ENCODE measurements around the gene ZPBP2. TPM values are rescaled to one million over a fixed set of nuclear protein-coding genes. Genes with fewer than 3 reads are reported as not detected.

The ZPBP2 gene
- total and polyA plus RNA-seq, 9 of the 15 experiments (the other 6 are each of a cell fraction or from before 2014, with no cell fraction given): not detected

DNA sequence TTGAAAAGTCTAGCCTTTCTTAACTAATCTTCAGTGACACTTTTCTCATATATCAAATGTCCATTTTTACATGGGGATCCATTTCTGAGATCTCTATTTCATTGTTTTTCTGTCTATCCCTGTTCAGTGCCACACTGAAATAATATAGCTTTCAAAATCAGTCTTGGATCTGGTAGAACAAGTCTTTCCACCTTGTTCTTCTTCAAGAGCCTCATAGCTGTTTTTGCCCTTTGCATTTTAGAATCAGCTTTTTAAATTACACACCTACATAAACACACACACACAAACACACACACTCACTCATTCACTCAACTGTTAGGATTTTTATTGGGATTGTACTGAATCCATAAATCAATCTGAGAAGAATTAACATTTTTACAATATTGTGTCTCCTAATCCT, 31.2 kb downstream of the ZPBP2 start:
- no peaks in the 10 kb centered on the region for H3K79me2 ChIP-seq (ENCODE audit: control insufficient read depth, insufficient read depth, low read length)
- no peaks in the 10 kb centered on the region for H3K36me3 ChIP-seq (ENCODE audit: control insufficient read depth, insufficient read depth, low read length)
- CTCF ChIA-PET (ENCODE audit: low intra/inter-chr PET ratio): interaction anchor here (0.5 kb wide), 1 partner anchor 86 kb away, joined by 3 read pairs; no protein-coding TSS in a partner anchor
- in situ Hi-C loops (cut with MboI): no loop called here
- DNase-seq (ENCODE audit: extremely low read depth in 1 of 4, low spot score in 3 of 4): no peak
- no peak overlapping the region for H3K4me3 ChIP-seq
- H3K4me1 ChIP-seq (replicated peaks in 1 of 2; ENCODE audit: control insufficient read depth in 2 of 2, insufficient read depth in 2 of 2, low read length in 2 of 2): peaks cover 3 to 10% of the 10 kb centered on the region in 2 experiments; a peak in 3 of 5 replicates
- no peaks in the 10 kb centered on the region; a peak in 1 of 5 replicates for H3K27me3 ChIP-seq (ENCODE audit: control insufficient read depth in 2 of 2, insufficient read depth in 2 of 2, low read length in 2 of 2)
- no peak overlapping the region for H2AFZ ChIP-seq (ENCODE audit: low read depth, low read length)
- no peaks in the 10 kb centered on the region for H4K20me1 ChIP-seq (replicated peaks; ENCODE audit: control insufficient read depth, insufficient read depth, low read length)
- H3K9me3 ChIP-seq (replicated peaks; ENCODE audit: control insufficient read depth, insufficient read depth, low read depth, low read length): no peaks in the 10 kb centered on the region
- ATAC-seq: no peak
- no peak overlapping the region for H3K27ac ChIP-seq (ENCODE audit: extremely low read depth, low read depth, low read length)
- FAIRE-seq: no peak
- intact Hi-C loops (cut with micrococcal nuclease): no loop called here
- H3K4me2 ChIP-seq (ENCODE audit: insufficient read depth, low read length): no peak overlapping the region
- BruUV-seq (replicated peaks): no TSS peak
- H3K9ac ChIP-seq (ENCODE audit: insufficient read depth in 1 of 2, low read depth in 2 of 2, low read length in 2 of 2): no peak overlapping the region
- POLR2A ChIA-PET: interaction anchor here (0.8 to 2.2 kb wide), 2 partner anchors 10 to 53 kb away, joined by 3 to 7 read pairs; no protein-coding TSS in a partner anchor
- H3K9me1 ChIP-seq (ENCODE audit: control insufficient read depth, insufficient read depth, low read length): no peaks in the 10 kb centered on the region
- TF ChIP-seq EZH2 (IDR thresholded peaks at IDR 0.05; ENCODE audit: borderline replicate concordance, low read depth, low read length) (no peak), PML (IDR thresholded peaks at IDR 0.05; ENCODE audit: low read length) (no peak), PHF20 (IDR thresholded peaks at IDR 0.05; ENCODE audit: partially characterized antibody) (no peak), ZFPM2 (CRISPR knock-in tag; IDR thresholded peaks at IDR 0.05) (no peak), ZNF165 (CRISPR knock-in tag; IDR thresholded peaks at IDR 0.05; ENCODE audit: borderline replicate concordance) (no peak), TSC22D4 (tag; IDR thresholded peaks at IDR 0.05) (no peak), ZNF644 (tag; IDR thresholded peaks at IDR 0.05; ENCODE audit: low read depth) (no peak), SMARCC2 (IDR thresholded peaks at IDR 0.05; ENCODE audit: low read depth) (no peak), RBM25 (IDR thresholded peaks at IDR 0.05; ENCODE audit: low read depth, low read length, severe bottlenecking) (no peak)
- TF ChIP-seq, protein P1, sequence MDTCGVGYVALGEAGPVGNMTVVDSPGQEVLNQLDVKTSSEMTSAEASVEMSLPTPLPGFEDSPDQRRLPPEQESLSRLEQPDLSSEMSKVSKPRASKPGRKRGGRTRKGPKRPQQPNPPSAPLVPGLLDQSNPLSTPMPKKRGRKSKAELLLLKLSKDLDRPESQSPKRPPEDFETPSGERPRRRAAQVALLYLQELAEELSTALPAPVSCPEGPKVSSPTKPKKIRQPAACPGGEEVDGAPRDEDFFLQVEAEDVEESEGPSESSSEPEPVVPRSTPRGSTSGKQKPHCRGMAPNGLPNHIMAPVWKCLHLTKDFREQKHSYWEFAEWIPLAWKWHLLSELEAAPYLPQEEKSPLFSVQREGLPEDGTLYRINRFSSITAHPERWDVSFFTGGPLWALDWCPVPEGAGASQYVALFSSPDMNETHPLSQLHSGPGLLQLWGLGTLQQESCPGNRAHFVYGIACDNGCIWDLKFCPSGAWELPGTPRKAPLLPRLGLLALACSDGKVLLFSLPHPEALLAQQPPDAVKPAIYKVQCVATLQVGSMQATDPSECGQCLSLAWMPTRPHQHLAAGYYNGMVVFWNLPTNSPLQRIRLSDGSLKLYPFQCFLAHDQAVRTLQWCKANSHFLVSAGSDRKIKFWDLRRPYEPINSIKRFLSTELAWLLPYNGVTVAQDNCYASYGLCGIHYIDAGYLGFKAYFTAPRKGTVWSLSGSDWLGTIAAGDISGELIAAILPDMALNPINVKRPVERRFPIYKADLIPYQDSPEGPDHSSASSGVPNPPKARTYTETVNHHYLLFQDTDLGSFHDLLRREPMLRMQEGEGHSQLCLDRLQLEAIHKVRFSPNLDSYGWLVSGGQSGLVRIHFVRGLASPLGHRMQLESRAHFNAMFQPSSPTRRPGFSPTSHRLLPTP (IDR thresholded peaks at IDR 0.05; ENCODE audit: borderline replicate concordance, extremely low read depth, insufficient read length): no peak
- TF ChIP-seq, protein P2, sequence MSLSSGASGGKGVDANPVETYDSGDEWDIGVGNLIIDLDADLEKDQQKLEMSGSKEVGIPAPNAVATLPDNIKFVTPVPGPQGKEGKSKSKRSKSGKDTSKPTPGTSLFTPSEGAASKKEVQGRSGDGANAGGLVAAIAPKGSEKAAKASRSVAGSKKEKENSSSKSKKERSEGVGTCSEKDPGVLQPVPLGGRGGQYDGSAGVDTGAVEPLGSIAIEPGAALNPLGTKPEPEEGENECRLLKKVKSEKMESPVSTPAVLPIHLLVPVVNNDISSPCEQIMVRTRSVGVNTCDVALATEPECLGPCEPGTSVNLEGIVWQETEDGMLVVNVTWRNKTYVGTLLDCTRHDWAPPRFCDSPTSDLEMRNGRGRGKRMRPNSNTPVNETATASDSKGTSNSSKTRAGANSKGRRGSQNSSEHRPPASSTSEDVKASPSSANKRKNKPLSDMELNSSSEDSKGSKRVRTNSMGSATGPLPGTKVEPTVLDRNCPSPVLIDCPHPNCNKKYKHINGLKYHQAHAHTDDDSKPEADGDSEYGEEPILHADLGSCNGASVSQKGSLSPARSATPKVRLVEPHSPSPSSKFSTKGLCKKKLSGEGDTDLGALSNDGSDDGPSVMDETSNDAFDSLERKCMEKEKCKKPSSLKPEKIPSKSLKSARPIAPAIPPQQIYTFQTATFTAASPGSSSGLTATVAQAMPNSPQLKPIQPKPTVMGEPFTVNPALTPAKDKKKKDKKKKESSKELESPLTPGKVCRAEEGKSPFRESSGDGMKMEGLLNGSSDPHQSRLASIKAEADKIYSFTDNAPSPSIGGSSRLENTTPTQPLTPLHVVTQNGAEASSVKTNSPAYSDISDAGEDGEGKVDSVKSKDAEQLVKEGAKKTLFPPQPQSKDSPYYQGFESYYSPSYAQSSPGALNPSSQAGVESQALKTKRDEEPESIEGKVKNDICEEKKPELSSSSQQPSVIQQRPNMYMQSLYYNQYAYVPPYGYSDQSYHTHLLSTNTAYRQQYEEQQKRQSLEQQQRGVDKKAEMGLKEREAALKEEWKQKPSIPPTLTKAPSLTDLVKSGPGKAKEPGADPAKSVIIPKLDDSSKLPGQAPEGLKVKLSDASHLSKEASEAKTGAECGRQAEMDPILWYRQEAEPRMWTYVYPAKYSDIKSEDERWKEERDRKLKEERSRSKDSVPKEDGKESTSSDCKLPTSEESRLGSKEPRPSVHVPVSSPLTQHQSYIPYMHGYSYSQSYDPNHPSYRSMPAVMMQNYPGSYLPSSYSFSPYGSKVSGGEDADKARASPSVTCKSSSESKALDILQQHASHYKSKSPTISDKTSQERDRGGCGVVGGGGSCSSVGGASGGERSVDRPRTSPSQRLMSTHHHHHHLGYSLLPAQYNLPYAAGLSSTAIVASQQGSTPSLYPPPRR (CRISPR knock-in tag; IDR thresholded peaks at IDR 0.05; ENCODE audit: borderline replicate concordance): no peak
- TF ChIP-seq, protein P3, sequence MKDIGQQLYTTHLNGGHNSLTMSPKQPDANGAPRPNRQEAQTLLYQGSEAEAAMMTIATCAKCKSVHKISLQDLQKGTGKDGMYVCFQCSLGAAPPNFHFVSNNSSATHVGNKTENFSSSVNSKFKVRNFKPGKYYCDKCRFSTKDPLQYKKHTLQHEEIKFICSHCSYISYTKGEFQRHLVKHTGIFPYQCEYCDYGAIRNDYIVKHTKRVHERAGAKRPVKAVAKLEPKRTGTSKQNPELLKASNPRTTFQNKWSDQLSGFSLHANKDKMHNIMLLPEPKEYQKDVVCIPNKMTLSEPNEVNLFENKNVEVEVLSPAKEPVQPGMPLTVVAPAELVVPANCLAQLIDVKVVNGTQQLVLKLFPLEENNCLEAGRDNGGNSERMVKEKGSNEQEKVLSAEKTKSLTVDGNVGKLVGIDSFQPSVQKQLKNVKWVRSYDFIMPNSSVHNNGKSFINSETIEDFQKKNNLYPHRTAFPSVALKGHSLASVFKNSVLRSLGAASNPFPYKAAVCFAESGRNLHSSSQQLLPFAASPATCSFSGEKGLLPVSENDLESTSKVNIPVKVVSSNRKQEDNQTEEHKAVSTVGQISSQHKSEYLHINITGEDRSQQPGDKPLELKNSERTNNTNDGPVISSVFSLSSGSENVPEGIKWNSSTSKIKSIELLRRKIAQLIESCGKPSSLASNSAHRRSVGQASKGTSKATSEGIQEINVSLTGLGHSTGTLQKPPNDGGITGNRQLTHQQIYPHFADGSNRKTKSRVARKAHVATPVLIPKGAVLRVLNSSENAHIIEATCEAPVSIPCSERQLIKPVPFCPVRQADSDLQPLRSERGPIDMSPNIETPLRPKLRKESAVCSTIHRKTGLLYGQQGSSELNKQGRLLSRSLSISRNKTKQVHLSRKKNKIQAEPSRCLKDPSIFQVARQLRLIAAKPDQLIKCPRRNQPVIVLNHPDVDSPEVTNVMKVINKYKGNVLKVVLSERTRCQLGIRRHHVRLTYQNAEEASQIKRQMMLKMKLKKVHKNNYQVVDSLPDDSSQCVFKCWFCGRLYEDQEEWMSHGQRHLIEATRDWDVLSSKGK (CRISPR knock-in tag; IDR thresholded peaks at IDR 0.05): no peak

Data from K562 (cell line).